HG02642 (cell line): Measurements from ENCODE around the gene YAF2.
A peak's percentile ranks its signal among the peaks of the same experiment; 100 is the strongest.
"Not testable (repeated sequence)": the region's sequence is repeated elsewhere in the genome, so short reads cannot be mapped to it uniquely, and the experiment has no call there.

Experiments used
- ATAC-seq: cut with Tn5 transposase; IDR thresholded peaks from one replicate; pipeline ENCODE4 v1.9.1; 2021; ENCODE audit warnings: mild to moderate bottlenecking; ENCODE audit not compliant: unreplicated experiment, poor library complexity

The YAF2 gene

GRCh38 chr12:42255866-42256261 is 17.8 kb upstream of the YAF2 start:
- no peak for ATAC-seq

- ATAC-seq = no peak
Observed at GRCh38 chr12:42255221-42255865, 17.3 kb upstream of the YAF2 start.

GRCh38 chr12:42252645-42253044 is 14.6 kb upstream of the YAF2 start:
- not testable (repeated sequence) for ATAC-seq

GRCh38 chr12:42249033-42249432 is 11.0 kb upstream of the YAF2 start:
- ATAC-seq = not testable (repeated sequence)

GRCh38 chr12:42240131-42240750 is 2.2 kb upstream of the YAF2 start:
- ATAC-seq = no peak

- ATAC-seq = no peak
Observed at GRCh38 chr12:42237853-42238239, 202 bp downstream of the YAF2 start.

GRCh38 chr12:42237052-42237852 is 796 bp downstream of the YAF2 start:
- ATAC-seq = peak; percentile 80

- ATAC-seq = no peak
Observed at GRCh38 chr12:42236017-42236416, 2.0 kb downstream of the YAF2 start.

GRCh38 chr12:42235426-42235825 is 2.6 kb downstream of the YAF2 start:
- ATAC-seq = no peak

- ATAC-seq = no peak
Observed at GRCh38 chr12:42234970-42235369, 3.1 kb downstream of the YAF2 start.

- ATAC-seq = not testable (repeated sequence)
Observed at GRCh38 chr12:42227525-42227924, 10.5 kb downstream of the YAF2 start.

GRCh38 chr12:42224501-42224900 is 13.5 kb downstream of the YAF2 start:
- not testable (repeated sequence) for ATAC-seq

- ATAC-seq = no peak
Observed at GRCh38 chr12:42222724-42223123, 15.3 kb downstream of the YAF2 start.

- no peak for ATAC-seq
Observed at GRCh38 chr12:42221726-42222125, 16.3 kb downstream of the YAF2 start.

GRCh38 chr12:42217656-42218055 is 20.4 kb downstream of the YAF2 start:
- no peak for ATAC-seq

GRCh38 chr12:42216737-42217136 is 21.3 kb downstream of the YAF2 start:
- ATAC-seq = no peak

- not testable (repeated sequence) for ATAC-seq
Observed at GRCh38 chr12:42215759-42216158, 22.3 kb downstream of the YAF2 start.

GRCh38 chr12:42213954-42214426 is 24.1 kb downstream of the YAF2 start:
- no peak for ATAC-seq

GRCh38 chr12:42213023-42213422 is 25.0 kb downstream of the YAF2 start:
- ATAC-seq = no peak

GRCh38 chr12:42208574-42208973 is 29.5 kb downstream of the YAF2 start:
- ATAC-seq = peak; percentile 46

- ATAC-seq = no peak
Observed at GRCh38 chr12:42204819-42205218, 33.2 kb downstream of the YAF2 start.
